DMS 273 (cell line): ENCODE results near the gene PCDHA7.
A peak's percentile ranks its signal among the peaks of the same experiment; 100 is the strongest.
"Not testable (repeated sequence)": the region's sequence is repeated elsewhere in the genome, so short reads cannot be mapped to it uniquely, and the experiment has no call there.

ENCODE experiments used
- DNase-seq: peaks from one replicate; lab custom pipeline; 2025; ENCODE audit not compliant: unreplicated experiment; lab: John Stamatoyannopoulos, UW

Gene PCDHA7, protein sequence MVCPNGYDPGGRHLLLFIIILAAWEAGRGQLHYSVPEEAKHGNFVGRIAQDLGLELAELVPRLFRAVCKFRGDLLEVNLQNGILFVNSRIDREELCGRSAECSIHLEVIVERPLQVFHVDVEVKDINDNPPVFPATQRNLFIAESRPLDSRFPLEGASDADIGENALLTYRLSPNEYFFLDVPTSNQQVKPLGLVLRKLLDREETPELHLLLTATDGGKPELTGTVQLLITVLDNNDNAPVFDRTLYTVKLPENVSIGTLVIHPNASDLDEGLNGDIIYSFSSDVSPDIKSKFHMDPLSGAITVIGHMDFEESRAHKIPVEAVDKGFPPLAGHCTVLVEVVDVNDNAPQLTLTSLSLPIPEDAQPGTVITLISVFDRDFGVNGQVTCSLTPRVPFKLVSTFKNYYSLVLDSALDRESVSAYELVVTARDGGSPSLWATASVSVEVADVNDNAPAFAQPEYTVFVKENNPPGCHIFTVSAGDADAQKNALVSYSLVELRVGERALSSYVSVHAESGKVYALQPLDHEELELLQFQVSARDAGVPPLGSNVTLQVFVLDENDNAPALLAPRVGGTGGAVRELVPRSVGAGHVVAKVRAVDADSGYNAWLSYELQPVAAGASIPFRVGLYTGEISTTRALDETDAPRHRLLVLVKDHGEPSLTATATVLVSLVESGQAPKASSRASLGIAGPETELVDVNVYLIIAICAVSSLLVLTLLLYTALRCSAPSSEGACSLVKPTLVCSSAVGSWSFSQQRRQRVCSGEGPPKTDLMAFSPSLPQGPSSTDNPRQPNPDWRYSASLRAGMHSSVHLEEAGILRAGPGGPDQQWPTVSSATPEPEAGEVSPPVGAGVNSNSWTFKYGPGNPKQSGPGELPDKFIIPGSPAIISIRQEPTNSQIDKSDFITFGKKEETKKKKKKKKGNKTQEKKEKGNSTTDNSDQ

DNA sequence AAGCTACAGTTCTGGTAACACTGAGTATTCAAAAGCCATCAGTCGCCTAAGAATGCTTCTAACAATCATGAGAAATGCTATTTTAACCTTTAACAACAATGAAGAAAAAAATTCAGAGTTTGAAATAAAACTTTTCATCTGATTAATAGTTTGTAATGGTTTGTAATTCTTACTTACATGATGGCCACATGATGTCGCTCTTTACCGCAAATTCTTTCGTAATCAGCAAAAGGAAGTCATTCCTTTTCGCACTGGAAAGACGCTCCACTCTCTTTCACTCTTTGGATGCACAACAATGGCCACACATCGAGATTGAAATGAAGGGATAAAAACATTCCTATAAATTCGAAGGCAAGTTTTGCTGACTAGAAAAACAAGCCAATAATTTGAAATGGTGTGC is at the start of gene PCDHA7:
Gene PCDHA7, plus strand, starts transcription at position 277 of the 400 bp plus-strand sequence. Its CDS starts 115 bp downstream, at position 392.
- DNase-seq, result no peak

DNA sequence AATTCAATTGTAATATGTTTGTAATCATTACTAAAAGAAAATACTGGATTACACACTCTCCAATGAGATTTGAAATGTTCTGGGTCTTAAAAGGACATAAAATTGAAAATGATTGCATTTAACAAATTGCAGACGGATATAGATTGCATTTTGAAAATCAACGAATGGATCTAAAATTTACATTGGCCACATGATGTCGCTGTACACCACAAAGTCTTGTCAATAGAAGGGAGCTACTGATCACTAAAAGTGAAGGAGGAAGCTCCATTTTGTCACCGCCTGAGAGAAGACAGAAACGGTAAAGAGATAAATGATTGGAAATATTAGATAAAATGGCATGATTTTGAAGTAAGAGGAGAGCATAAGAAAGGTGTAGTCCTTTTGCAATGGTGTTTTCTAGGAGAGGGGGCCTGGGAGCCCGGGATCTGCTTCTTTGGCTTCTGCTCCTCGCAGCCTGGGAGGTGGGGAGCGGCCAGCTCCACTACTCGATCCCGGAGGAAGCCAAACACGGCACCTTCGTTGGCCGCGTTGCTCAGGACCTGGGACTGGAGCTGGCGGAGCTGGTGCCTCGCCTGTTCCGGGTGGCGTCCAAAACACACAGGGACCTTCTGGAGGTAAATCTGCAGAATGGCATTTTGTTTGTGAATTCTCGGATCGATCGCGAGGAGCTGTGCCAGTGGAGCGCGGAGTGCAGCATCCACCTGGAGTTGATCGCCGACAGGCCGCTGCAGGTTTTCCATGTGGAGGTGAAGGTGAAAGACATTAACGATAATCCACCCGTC is 48.0 kb upstream of the PCDHA7 start, which contains the start of gene PCDHA1:
Gene PCDHA1, plus strand, starts transcription at position 236 of the 782 bp plus-strand sequence.
- peak; percentile 30 for DNase-seq

DNA sequence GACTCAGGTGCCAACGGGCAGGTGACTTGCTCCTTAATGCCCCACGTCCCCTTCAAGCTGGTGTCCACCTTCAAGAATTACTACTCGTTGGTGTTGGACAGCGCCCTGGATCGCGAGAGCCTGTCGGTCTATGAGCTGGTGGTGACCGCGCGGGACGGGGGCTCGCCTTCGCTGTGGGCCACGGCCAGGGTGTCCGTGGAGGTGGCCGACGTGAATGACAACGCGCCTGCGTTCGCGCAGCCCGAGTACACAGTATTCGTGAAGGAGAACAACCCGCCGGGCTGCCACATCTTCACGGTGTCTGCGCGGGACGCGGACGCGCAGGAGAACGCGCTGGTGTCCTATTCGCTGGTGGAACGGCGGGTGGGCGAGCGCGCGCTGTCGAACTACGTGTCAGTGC is 46.6 kb upstream of the PCDHA7 start:
- not testable (repeated sequence) for DNase-seq

DNA sequence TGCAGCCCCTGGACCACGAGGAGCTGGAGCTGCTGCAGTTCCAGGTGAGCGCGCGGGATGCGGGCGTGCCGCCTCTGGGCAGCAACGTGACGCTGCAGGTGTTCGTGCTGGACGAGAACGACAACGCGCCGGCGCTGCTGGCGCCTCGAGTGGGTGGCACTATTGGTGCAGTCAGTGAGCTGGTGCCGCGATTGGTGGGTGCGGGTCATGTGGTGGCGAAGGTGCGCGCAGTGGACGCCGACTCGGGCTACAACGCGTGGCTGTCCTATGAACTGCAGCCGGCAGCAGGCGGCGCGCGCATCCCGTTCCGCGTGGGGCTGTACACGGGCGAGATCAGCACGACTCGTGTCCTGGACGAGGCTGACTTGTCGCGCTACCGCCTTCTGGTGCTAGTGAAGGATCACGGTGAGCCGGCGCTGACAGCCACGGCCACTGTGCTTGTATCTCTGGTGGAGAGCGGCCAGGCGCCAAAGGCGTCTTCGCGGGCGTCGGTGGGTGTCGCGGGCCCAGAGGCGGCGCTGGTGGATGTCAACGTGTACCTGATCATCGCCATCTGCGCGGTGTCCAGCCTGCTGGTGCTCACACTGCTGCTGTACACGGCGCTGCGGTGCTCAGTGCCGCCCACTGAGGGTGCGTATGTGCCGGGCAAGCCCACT is 46.1 kb upstream of the PCDHA7 start:
- DNase-seq, result not testable (repeated sequence)

DNA sequence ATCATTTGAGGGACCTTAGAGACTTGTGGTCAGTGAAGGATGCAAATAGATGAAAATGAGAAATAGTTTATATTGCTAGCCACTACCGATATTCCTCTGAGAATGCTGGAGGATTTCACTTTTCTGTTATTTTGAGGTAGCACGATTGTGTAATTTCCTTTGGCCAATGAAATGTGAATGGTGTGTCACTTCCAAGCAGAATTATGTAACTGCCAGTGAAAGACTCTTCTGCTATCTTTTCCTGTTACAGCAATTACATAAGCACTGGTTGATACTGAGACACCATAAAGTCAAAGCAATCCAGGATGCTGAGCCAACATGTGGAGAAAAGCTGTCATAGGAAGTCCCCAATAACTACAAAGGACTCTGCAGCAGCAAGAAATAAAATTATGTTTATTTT is 43.0 kb upstream of the PCDHA7 start:
- no peak for DNase-seq

DNA sequence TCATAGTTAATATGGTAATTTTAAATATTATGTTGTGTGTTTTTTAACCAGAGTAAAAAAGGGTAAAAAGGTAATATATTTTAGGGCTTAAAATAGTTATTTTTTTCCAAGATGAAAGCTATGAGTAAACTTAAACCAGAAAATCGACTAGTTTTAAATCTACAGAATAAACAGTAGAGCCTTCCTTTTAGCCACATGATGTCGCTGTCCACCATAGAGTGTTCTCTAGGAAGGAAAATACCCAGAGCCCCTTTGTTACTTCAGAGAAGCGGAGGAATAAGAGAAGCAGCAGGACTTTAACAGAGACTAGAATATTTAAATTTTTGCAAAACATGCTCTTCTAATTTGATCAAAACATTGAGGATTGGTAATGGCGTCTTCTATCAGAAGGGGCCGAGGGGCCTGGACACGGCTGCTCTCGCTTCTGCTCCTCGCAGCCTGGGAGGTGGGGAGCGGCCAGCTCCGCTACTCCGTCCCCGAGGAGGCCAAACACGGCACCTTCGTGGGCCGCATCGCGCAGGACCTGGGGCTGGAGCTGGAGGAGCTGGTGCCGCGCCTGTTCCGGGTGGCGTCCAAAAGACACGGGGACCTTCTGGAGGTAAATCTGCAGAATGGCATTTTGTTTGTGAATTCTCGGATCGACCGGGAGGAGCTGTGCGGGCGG is 39.3 kb upstream of the PCDHA7 start, which contains the start of gene PCDHA2:
Gene PCDHA2, plus strand, starts transcription at position 258 of the 664 bp plus-strand sequence.
- DNase-seq, result peak; percentile 87

DNA sequence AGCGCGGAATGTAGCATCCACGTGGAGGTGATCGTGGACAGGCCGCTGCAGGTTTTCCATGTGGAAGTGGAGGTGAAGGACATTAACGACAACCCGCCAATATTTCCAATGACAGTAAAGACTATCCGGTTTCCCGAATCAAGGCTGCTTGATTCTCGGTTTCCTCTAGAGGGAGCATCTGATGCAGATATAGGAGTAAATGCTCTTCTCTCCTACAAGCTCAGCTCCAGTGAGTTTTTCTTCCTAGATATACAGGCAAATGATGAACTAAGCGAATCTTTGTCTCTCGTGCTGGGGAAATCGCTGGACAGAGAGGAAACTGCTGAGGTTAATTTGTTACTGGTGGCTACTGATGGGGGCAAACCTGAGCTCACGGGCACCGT is 38.8 kb upstream of the PCDHA7 start:
- peak; percentile 84 for DNase-seq

DNA sequence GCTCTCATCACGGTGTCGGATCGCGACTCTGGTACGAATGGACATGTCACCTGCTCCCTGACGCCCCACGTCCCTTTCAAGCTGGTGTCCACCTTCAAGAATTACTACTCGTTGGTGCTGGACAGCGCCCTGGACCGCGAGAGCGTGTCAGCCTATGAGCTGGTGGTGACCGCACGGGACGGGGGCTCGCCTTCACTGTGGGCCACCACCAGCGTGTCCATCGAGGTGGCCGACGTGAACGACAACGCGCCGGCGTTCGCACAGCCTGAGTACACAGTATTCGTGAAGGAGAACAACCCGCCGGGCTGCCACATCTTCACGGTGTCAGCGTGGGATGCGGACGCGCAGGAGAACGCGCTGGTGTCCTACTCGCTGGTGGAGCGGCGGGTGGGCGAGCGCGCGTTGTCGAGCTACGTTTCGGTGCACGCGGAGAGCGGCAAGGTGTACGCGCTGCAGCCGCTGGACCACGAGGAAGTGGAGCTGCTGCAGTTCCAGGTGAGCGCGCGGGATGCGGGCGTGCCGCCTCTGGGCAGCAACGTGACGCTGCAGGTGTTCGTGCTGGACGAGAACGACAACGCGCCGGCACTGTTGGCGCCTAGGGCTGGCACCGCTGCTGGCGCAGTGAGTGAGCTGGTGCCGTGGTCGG is 37.9 kb upstream of the PCDHA7 start:
- DNase-seq, result not testable (repeated sequence)

DNA sequence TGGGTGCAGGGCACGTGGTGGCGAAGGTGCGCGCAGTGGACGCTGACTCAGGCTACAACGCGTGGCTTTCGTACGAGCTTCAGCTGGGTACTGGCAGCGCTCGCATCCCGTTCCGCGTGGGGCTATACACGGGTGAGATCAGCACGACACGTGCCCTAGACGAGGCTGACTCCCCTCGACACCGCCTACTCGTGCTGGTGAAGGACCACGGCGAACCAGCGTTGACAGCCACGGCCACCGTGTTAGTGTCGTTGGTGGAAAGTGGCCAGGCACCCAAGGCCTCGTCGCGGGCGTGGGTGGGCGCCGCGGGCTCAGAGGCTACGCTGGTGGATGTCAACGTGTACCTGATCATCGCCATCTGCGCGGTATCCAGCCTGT is 37.4 kb upstream of the PCDHA7 start:
- no peak for DNase-seq

DNA sequence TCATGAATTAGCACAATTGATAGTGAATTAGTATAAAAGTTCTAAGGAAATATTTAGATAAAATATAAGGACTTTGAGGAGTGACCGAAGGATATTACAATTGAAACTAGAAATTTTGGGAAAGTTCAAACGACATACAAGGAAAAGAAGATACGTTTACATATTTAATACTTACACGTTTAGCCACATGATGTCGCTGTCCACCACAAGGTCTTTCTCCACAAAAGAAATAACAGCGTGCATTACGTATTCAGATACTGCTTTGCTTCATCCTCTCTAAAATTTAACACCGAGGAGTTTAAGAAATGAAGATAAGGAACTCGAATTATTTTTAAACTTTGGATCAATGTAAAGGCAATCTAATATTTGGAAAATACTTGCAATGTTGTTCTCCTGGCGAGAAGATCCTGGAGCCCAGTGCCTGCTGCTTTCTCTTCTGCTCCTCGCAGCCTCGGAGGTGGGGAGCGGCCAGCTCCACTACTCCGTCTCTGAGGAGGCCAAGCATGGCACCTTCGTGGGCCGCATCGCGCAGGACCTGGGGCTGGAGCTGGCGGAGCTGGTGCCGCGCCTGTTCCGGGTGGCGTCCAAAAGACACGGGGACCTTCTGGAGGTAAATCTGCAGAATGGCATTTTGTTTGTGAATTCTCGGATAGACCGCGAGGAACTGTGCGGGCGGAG is 33.1 kb upstream of the PCDHA7 start, which contains the start of gene PCDHA3:
Gene PCDHA3, plus strand, starts transcription at position 242 of the 678 bp plus-strand sequence.
- peak; percentile 19 for DNase-seq

DNA sequence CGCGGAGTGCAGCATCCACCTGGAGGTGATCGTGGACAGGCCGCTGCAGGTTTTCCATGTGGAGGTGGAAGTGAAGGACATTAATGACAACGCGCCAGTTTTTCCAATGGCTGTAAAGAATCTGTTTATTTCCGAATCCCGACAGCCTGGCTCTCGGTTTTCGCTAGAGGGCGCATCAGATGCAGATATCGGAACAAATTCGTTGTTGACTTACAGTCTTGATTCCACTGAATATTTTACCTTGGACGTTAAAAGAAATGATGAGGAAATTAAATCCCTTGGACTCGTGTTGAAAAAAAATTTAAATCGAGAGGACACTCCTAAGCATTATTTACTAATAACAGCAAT is 32.6 kb upstream of the PCDHA7 start:
- DNase-seq, result no peak

DNA sequence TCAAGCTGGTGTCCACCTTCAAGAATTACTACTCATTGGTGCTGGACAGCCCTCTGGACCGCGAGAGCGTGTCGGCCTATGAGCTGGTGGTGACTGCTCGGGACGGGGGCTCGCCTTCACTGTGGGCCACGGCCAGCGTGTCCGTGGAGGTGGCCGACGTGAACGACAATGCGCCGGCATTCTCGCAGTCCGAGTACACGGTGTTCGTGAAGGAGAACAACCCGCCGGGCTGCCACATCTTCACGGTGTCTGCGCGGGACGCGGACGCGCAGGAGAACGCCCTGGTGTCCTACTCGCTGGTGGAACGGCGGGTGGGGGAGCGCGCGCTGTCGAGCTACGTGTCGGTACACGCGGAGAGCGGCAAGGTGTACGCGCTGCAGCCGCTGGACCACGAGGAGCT is 31.7 kb upstream of the PCDHA7 start:
- not testable (repeated sequence) for DNase-seq

DNA sequence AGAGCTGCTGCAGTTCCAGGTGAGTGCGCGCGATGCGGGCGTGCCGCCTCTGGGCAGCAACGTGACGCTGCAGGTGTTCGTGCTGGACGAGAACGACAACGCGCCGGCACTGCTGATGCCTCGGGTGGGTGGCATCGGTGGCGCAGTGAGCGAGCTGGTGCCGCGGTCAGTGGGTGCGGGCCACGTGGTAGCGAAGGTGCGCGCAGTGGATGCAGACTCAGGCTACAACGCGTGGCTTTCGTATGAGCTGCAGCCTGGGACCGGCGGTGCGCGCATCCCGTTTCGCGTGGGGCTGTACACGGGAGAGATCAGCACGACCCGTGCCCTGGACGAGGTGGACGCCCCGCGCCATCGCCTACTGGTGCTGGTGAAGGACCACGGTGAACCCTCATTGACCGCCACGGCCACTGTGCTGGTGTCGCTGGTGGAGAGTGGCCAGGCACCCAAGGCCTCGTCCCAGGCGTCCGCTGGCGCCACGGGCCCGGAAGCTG is 31.2 kb upstream of the PCDHA7 start:
- DNase-seq, result no peak

DNA sequence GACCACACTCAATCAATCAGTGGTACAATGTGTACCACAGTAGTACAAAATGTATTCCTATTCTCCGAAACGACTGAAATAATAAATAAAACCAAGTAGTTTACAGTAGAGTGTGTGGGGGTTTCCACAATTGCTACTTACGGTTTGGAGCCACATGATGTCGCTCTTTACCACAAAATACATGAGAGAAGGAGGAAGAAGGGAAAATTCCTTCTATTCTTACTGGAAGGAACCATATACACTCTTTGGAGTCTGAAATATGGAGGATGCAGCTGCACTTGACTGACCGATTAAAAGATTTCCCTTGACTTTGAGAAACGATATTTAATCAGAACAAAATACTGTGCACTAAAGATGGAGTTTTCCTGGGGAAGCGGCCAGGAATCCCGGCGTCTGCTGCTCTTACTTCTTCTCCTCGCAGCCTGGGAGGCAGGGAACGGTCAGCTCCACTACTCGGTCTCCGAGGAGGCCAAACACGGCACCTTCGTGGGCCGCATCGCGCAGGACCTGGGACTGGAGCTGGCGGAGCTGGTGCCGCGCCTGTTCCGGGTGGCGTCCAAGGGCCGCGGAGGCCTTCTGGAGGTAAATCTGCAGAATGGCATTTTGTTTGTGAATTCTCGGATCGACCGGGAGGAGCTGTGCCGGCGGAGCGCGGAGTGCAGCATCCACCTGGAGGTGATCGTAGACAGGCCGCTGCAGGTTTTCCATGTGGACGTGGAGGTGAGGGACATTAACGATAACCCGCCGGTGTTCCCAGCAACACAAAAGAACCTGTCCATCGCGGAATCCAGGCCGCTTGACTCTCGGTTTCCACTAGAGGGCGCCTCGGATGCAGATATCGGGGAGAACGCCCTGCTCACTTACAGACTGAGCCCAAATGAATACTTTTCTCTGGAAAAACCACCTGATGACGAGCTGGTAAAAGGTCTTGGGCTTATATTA is 27.0 kb upstream of the PCDHA7 start, which contains the start of gene PCDHA4:
Gene PCDHA4, plus strand, starts transcription at position 235 of the 942 bp plus-strand sequence.
- peak; percentile 3 for DNase-seq

DNA sequence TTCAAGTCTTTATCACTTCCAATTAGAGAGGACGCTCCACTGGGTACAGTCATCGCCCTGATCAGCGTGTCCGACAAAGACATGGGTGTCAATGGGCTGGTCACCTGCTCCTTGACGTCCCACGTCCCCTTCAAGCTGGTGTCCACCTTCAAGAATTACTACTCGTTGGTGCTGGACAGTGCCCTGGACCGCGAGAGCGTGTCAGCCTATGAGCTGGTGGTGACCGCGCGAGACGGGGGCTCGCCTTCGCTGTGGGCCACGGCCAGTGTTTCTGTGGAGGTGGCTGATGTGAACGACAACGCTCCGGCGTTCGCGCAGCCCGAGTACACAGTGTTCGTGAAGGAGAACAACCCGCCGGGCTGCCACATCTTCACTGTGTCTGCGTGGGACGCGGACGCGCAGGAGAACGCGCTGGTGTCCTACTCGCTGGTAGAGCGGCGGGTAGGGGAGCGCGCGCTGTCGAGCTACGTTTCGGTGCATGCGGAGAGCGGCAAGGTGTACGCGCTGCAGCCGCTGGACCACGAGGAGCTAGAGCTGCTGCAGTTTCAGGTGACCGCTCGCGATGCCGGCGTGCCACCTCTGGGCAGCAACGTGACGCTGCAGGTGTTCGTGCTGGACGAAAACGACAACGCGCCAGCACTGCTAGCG is 25.7 kb upstream of the PCDHA7 start:
- not testable (repeated sequence) for DNase-seq

DNA sequence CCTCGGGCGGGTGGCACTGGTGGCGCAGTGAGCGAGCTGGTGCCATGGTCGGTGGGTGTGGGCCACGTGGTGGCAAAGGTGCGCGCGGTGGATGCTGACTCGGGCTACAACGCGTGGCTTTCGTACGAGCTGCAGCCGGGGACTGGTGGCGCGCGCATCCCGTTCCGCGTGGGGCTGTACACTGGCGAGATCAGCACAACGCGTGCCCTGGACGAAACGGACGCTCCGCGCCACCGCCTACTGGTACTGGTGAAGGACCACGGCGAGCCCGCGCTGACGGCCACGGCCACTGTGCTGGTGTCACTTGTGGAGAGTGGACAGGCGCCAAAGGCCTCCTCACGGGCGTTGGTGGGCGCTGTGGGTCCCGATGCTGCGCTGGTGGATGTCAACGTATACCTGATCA is 25.2 kb upstream of the PCDHA7 start:
- no peak for DNase-seq
